Body of pancreas (tissue), 4 donors: ENCODE data around the gene ZXDC.

Experiments used
- POLR2A ChIP-seq, 3 donors: fragments of 450-650 bp; IDR thresholded peaks; one replicate each; pipeline ENCODE4 v1.6.1; 2016; ENCODE audit warnings: antibody characterized with exemption in 3 of 3, mild to moderate bottlenecking in 2 of 3
- TF ChIP-seq, protein P1 (sequence below), 7 experiments: fragments of 450-650 bp in 4 of 7; fragments of 200-600 bp in 3 of 7; sonication (generic) in 3 of 7; IDR thresholded peaks; one replicate each; pipeline ENCODE4 v1.5.1; 2016 to 2019; ENCODE audit warnings: antibody characterized with exemption in 7 of 7

DNA sequence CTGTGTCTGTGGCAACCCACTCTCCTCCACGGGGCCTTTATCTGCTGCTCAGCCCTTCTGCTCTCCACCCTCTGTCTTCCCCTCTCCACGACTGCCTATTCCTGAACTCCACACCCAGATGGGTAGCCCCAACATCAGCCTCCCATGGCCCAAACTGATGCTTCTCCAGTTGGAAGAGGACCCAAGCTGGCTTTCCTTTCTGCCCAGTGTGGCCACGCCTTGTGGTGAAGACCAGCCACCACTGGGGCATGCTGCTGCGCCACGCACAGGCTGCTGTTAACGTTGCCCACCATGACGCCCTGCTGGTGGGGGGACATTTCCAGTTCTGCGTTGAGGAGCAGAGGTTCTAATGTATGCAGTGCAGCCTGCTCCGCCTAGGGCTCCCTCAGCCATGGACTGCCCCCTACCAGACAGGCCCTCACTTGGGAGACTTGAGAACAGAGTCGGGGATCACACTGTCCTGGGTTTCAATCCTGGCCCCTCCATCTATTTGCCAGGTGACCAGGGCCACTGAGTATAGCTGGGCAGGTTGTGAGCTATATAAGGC is 54.0 kb downstream of the ZXDC start:
- TF ChIP-seq, protein P1, sequence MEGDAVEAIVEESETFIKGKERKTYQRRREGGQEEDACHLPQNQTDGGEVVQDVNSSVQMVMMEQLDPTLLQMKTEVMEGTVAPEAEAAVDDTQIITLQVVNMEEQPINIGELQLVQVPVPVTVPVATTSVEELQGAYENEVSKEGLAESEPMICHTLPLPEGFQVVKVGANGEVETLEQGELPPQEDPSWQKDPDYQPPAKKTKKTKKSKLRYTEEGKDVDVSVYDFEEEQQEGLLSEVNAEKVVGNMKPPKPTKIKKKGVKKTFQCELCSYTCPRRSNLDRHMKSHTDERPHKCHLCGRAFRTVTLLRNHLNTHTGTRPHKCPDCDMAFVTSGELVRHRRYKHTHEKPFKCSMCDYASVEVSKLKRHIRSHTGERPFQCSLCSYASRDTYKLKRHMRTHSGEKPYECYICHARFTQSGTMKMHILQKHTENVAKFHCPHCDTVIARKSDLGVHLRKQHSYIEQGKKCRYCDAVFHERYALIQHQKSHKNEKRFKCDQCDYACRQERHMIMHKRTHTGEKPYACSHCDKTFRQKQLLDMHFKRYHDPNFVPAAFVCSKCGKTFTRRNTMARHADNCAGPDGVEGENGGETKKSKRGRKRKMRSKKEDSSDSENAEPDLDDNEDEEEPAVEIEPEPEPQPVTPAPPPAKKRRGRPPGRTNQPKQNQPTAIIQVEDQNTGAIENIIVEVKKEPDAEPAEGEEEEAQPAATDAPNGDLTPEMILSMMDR (IDR thresholded peaks at IDR 0.05): no peak
- no peak for TF ChIP-seq POLR2A (IDR thresholded peaks at IDR 0.05)
